H1 (cell line): ENCODE results near the gene CD8B2. TPM values are rescaled to one million over a fixed set of nuclear protein-coding genes. Genes with fewer than 3 reads are reported as not detected.
A peak's percentile ranks its signal among the peaks of the same experiment; 100 is the strongest.

Source experiments
- CTCF ChIA-PET: fragments of 300-600 bp; sonication (Branson Sonifier 250); formaldehyde crosslinking; loops from one replicate; lab custom pipeline; 2021; ENCODE audit not compliant: partially characterized antibody; lab: Charles Lee
- POLR2A ChIA-PET: fragments of 300-600 bp; sonication (Branson Sonifier 250); formaldehyde crosslinking; loops from one replicate; lab custom pipeline; 2021; ENCODE audit warnings: inconsistent platforms; ENCODE audit not compliant: partially characterized antibody; lab: Charles Lee
- DNase-seq, 2 experiments: peaks; one replicate each; pipeline versions ENCODE4 v3.0.0 to v3.0.0-alpha.2; 2010 to 2022; ENCODE audit warnings: low spot score in 2 of 2, low read depth in 1 of 2, mixed read lengths in 1 of 2
- FAIRE-seq: peaks from 2 replicates; lab custom pipeline; 2011; peaks lifted over from hg19 to GRCh38; lab: Jason Lieb, UNC
- H2AFZ ChIP-seq: 2 replicates; pipeline ENCODE4 v1.8.1; 2012; ENCODE audit warnings: low read length, inconsistent platforms
- H2AK5ac ChIP-seq: 2 replicates; pipeline ENCODE4 v1.6.1; 2013; ENCODE audit warnings: low read depth, low read length
- H2BK120ac ChIP-seq: replicated peaks from 2 replicates; pipeline ENCODE3; 2013; ENCODE audit warnings: low read depth, low read length, inconsistent platforms
- H2BK12ac ChIP-seq: 2 replicates; pipeline ENCODE4 v1.6.1; 2013; ENCODE audit warnings: low read depth, low read length
- H2BK15ac ChIP-seq: 2 replicates; pipeline ENCODE4 v1.6.1; 2013; ENCODE audit warnings: low read length
- H2BK20ac ChIP-seq: 2 replicates; pipeline ENCODE4 v1.6.1; 2013; ENCODE audit warnings: low read length
- H2BK5ac ChIP-seq: 2 replicates; pipeline ENCODE4 v1.6.1; 2013; ENCODE audit warnings: low read depth, low read length
- H3K14ac ChIP-seq: 2 replicates; pipeline ENCODE4 v1.6.1; 2013; ENCODE audit warnings: inconsistent platforms; ENCODE audit not compliant: insufficient read length
- H3K18ac ChIP-seq: 2 replicates; pipeline ENCODE4 v1.6.1; 2013; ENCODE audit warnings: low read length; ENCODE audit errors: extremely low read depth
- H3K23ac ChIP-seq: 2 replicates; pipeline ENCODE4 v1.6.1; 2013; ENCODE audit warnings: inconsistent platforms; ENCODE audit not compliant: insufficient read length
- H3K23me2 ChIP-seq: 2 replicates; pipeline ENCODE4 v1.6.1; 2013; ENCODE audit warnings: low read depth, low read length
- H3K27ac ChIP-seq: 2 replicates; pipeline ENCODE4 v1.6.1; 2011; ENCODE audit warnings: low read depth, low read length, inconsistent platforms
- H3K27me3 ChIP-seq, 4 experiments: replicated peaks in 1 of 4; 1 replicate in 1 of 4; 2 replicates in 3 of 4; pipeline versions ENCODE4 v1.6.1 to v1.8.1; 2011 to 2013; ENCODE audit warnings: low read length in 3 of 4, mild to moderate bottlenecking in 3 of 4, inconsistent platforms in 2 of 4, mixed read lengths in 2 of 4, moderate library complexity in 1 of 4; ENCODE audit not compliant: control insufficient read depth in 3 of 4, insufficient read depth in 3 of 4; ENCODE audit errors: extremely low read depth in 1 of 4
- H3K36me3 ChIP-seq, 4 experiments: 2 replicates each; pipeline versions ENCODE4 v1.6.1 to v1.8.1; 2011 to 2013; ENCODE audit warnings: mild to moderate bottlenecking in 4 of 4, low read length in 3 of 4, moderate library complexity in 2 of 4, control low read depth in 1 of 4, inconsistent platforms in 1 of 4; ENCODE audit not compliant: insufficient read depth in 4 of 4, control insufficient read depth in 2 of 4
- H3K4ac ChIP-seq: replicated peaks from 2 replicates; pipeline ENCODE3; 2013; ENCODE audit warnings: low read length, low read depth, mixed read lengths, inconsistent platforms; ENCODE audit not compliant: insufficient read length
- H3K4me1 ChIP-seq, 4 experiments: replicated peaks in 1 of 4; 1 replicate in 1 of 4; 2 replicates in 3 of 4; pipeline versions ENCODE4 v1.6.1 to v1.8.1; 2011 to 2013; ENCODE audit warnings: low read length in 3 of 4, inconsistent platforms in 2 of 4, mixed read lengths in 1 of 4; ENCODE audit not compliant: insufficient read depth in 4 of 4, control insufficient read depth in 3 of 4
- H3K4me2 ChIP-seq, 2 experiments: 2 replicates each; pipeline versions ENCODE4 v1.6.1 to v1.8.1; 2011 to 2013; ENCODE audit warnings: low read depth in 2 of 2, low read length in 2 of 2, control low read depth in 1 of 2, inconsistent platforms in 1 of 2, mild to moderate bottlenecking in 1 of 2; ENCODE audit not compliant: insufficient read depth in 1 of 2
- H3K4me3 ChIP-seq, 4 experiments: fragments of 200-600, 300-600 bp in 1 of 4; sonication (generic), shearing (Covaris generic), sonication (Bioruptor Twin) in 1 of 4; 2 replicates each; pipeline versions ENCODE4 v1.5.1 to v1.8.1; 2011 to 2016; ENCODE audit warnings: low read length in 4 of 4, low read depth in 3 of 4, control low read depth in 2 of 4, inconsistent platforms in 2 of 4, mild to moderate bottlenecking in 2 of 4, mixed read lengths in 1 of 4, moderate library complexity in 1 of 4; ENCODE audit not compliant: insufficient read depth in 2 of 4; ENCODE audit errors: extremely low read depth in 1 of 4
- H3K56ac ChIP-seq: replicated peaks from 2 replicates; pipeline ENCODE3; 2013; ENCODE audit warnings: low read depth, mild to moderate bottlenecking, mixed read lengths, low read length, inconsistent platforms; ENCODE audit not compliant: insufficient read length
- H3K79me1 ChIP-seq: 2 replicates; pipeline ENCODE4 v1.6.1; 2013; ENCODE audit warnings: low read depth, low read length, control low read depth
- H3K79me2 ChIP-seq, 2 experiments: 2 replicates each; pipeline versions ENCODE4 v1.6.1 to v1.8.1; 2012 to 2013; ENCODE audit warnings: low read length in 2 of 2, mild to moderate bottlenecking in 2 of 2, inconsistent platforms in 1 of 2; ENCODE audit not compliant: insufficient read depth in 2 of 2, control insufficient read depth in 1 of 2
- H3K9ac ChIP-seq, 4 experiments: replicated peaks in 1 of 4; 1 replicate in 1 of 4; 2 replicates in 3 of 4; pipeline versions ENCODE4 v1.6.1 to v1.8.1; 2011 to 2013; ENCODE audit warnings: low read depth in 3 of 4, low read length in 3 of 4, control low read depth in 2 of 4, mild to moderate bottlenecking in 2 of 4, moderate library complexity in 2 of 4, inconsistent platforms in 1 of 4; ENCODE audit errors: extremely low read depth in 1 of 4
- H3K9me3 ChIP-seq, 2 experiments: 2 replicates each; pipeline versions ENCODE4 v1.6.1 to v1.8.1; 2012 to 2013; ENCODE audit warnings: mild to moderate bottlenecking in 2 of 2, moderate library complexity in 2 of 2, control low read depth in 1 of 2, inconsistent platforms in 1 of 2, low read depth in 1 of 2, low read length in 1 of 2, mixed read lengths in 1 of 2; ENCODE audit not compliant: insufficient read depth in 2 of 2
- H4K20me1 ChIP-seq, 2 experiments: replicated peaks in 1 of 2; 2 replicates each; pipeline versions ENCODE3 to v1.8.1; 2011 to 2013; ENCODE audit warnings: inconsistent platforms in 2 of 2, low read length in 2 of 2, mild to moderate bottlenecking in 1 of 2; ENCODE audit not compliant: insufficient read depth in 2 of 2, control insufficient read depth in 1 of 2
- H4K5ac ChIP-seq: 2 replicates; pipeline ENCODE4 v1.6.1; 2013; ENCODE audit warnings: low read length, low read depth, mixed read lengths, inconsistent platforms; ENCODE audit not compliant: insufficient read length
- H4K8ac ChIP-seq: 2 replicates; pipeline ENCODE4 v1.8.0; 2013; ENCODE audit warnings: mild to moderate bottlenecking, moderate library complexity, low read length, inconsistent platforms; ENCODE audit not compliant: insufficient read depth; ENCODE audit errors: extremely low read depth
- H4K91ac ChIP-seq: replicated peaks from 2 replicates; pipeline ENCODE3; 2013; ENCODE audit warnings: low read length, mixed read lengths, inconsistent platforms; ENCODE audit not compliant: insufficient read length
- CTCF ChIP-seq, 3 experiments: IDR thresholded peaks; 1 replicate in 2 of 3; 2 replicates in 1 of 3; pipeline versions ENCODE4 v1.5.1 to v1.6.1; 2011; ENCODE audit warnings: low read length in 3 of 3, mild to moderate bottlenecking in 3 of 3, inconsistent platforms in 2 of 3, low read depth in 1 of 3, moderate library complexity in 1 of 3; ENCODE audit not compliant: insufficient read depth in 1 of 3; ENCODE audit errors: control extremely low read depth in 1 of 3
- JUND ChIP-seq: IDR thresholded peaks from 2 replicates; pipeline ENCODE4 v1.6.1; 2011; ENCODE audit warnings: mild to moderate bottlenecking, improper control_type of control experiment, low read length
- RAD21 ChIP-seq, 2 experiments: IDR thresholded peaks in 1 of 2; conservative IDR thresholded peaks in 1 of 2; 2 replicates each; pipeline ENCODE4 v1.6.1; 2011; ENCODE audit warnings: low read depth in 2 of 2, low read length in 2 of 2, improper control_type of control experiment in 1 of 2, inconsistent platforms in 1 of 2, mild to moderate bottlenecking in 1 of 2, moderate library complexity in 1 of 2
- WGBS, 2 experiments: shearing (Covaris generic) in 1 of 2; methylation state at CpG; one replicate each; pipeline versions ENCODE4 v1.1.6 to v1.1.7; 2013 to 2015; ENCODE audit warnings: low lambda C conversion rate in 2 of 2, mixed read lengths in 2 of 2, inconsistent platforms in 1 of 2, low coverage in 1 of 2, missing lambda C conversion rate in 1 of 2; ENCODE audit not compliant: insufficient replicate concordance in 2 of 2, insufficient coverage in 1 of 2, insufficient read length in 1 of 2; ENCODE audit errors: extremely low coverage in 1 of 2, missing lambda C conversion rate in 1 of 2; 5-methylcytosine and 5-hydroxymethylcytosine counted together
- polyA plus RNA-seq, 7 experiments: library from polyadenylated mRNA; depleted of rRNA in 3 of 7; stranded (reverse) in 5 of 7; unstranded in 2 of 7; fragments of >200 nt in 5 of 7; fragments of 200-250 nt in 2 of 7; gene quantifications; 1 replicate in 5 of 7; 2 replicates in 1 of 7; 4 replicates in 1 of 7; pipeline versions ENCODE4 v1.2.1 to v1.2.3, GENCODE V29; 2011 to 2013; ENCODE audit warnings: missing spikeins in 2 of 7, mixed read lengths in 2 of 7
- total RNA-seq: library from RNA; stranded (reverse); fragmentation: NEBNext Ultra II Directional; extraction: Animal tissue kit (Norgen Biotek cat#: 25700); gene quantifications from 2 replicates; pipeline ENCODE4 v1.2.1, GENCODE V29; 2021

Gene CD8B2
- total and polyA plus RNA-seq, 2 of the 8 experiments (the other 6 are each of a cell fraction or from before 2014, with no cell fraction given): 0.03 TPM; not detected in 1

GRCh38 chr2:106563195-106563594, 76.0 kb downstream of the CD8B2 start:
- Histone ChIP-seq H2BK5ac (no peak overlapping the region), H3K4me3 (no peak overlapping the region), H4K5ac (no peak overlapping the region), H3K9me3 (peaks cover 0 to 3% of the 10 kb centered on the region in 2 experiments; a peak in 2 of 4 replicates), H3K9ac (no peak overlapping the region), H3K4ac (no peak overlapping the region), H3K14ac (no peak overlapping the region), H3K23me2 (no peaks in the 10 kb centered on the region), H3K23ac (no peak overlapping the region), H3K18ac (no peak overlapping the region), H3K79me2 (no peaks in the 10 kb centered on the region), H2BK12ac (no peak overlapping the region), H4K91ac (no peak overlapping the region), H3K36me3 (no peaks in the 10 kb centered on the region), H3K79me1 (no peaks in the 10 kb centered on the region), H4K20me1 (no peaks in the 10 kb centered on the region), H2BK20ac (no peak overlapping the region), H3K27me3 (no peaks in the 10 kb centered on the region), H2BK15ac (no peak overlapping the region; the same call in 1 of the 2 replicates), H2AK5ac (no peak overlapping the region), H3K4me1 (no peaks in the 10 kb centered on the region; a peak in 1 of 7 replicates), H2AFZ (no peak overlapping the region), H3K56ac (no peak overlapping the region), H3K27ac (no peak overlapping the region), H2BK120ac (no peak overlapping the region), H3K4me2 (no peak overlapping the region), H4K8ac (no peak overlapping the region)
- DNase-seq: no peak
- TF ChIP-seq JUND (no peak), CTCF (IDR thresholded peaks at IDR 0.05; ENCODE audit: control extremely low read depth in 1 of 3, insufficient read depth in 1 of 3, low read depth in 1 of 3, low read length in 3 of 3) (peak; percentile 28 to 52 (median 36)), RAD21 (IDR thresholded peaks at IDR 0.05 in 1 of 2, conservative IDR thresholded peaks at IDR 0.05 in 1 of 2; ENCODE audit: low read depth in 2 of 2, low read length in 2 of 2) (peak; percentile 58 to 70)
- FAIRE-seq: no peak
- 85% methylated on average over 2 of the region's 2 CpGs; no CpG with 5 or more reads in 1 of the 2 experiments for WGBS, 2 experiments
- CTCF ChIA-PET: interaction anchor here (0.6 to 11.5 kb wide), 18 partner anchors 10 to 465 kb away, joined by 3 to 330 read pairs (median 4); no protein-coding TSS in a partner anchor
- POLR2A ChIA-PET: no interaction called here
